GM19328 (cell line): ENCODE results near the gene JAKMIP2.
"Not testable (repeated sequence)": the region's sequence is repeated elsewhere in the genome, so short reads cannot be mapped to it uniquely, and the experiment has no call there.

Experiments used
- ATAC-seq: cut with Tn5 transposase; IDR thresholded peaks from one replicate; pipeline ENCODE4 v1.9.1; 2021; ENCODE audit warnings: mild to moderate bottlenecking, moderate library complexity; ENCODE audit not compliant: unreplicated experiment

JAKMIP2 gene

DNA sequence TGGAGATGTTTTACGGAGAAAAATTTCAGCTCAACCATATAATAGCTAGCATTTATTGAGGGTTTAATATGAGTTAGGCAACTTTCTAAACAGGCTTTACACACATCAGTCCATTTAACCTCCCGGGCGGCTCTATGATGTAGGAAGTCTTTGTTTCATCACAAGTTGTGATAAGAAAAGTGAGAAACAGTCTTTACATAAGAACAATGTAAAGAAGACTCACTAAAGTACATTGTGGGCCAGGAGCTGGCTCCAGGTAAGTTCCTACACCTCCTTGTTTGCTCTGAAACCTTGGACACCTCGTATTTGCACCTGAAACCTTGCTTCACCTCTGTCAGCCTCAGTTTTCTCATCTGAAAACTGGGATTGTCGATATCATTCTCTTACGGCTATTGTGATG lies 116.1 kb downstream of the JAKMIP2 start:
- ATAC-seq, result no peak

DNA sequence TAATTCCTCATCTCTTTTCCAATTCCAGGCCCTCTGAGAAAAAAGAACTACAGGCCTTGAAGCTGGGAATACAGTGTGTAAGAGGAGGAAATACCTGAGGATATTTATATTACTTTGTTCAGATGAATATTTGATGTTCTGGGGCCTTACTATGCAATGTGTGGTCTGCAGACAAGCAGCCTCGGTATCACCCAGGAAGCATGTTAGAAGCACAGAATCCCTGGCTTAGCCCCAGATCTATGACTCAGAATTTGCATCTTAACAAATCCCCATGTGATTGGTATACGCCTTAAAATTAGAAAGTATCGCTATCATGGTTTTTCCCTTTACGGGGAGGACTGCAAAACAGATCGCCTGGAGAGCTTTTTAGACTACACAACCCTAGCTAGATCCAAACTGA lies 121.0 kb downstream of the JAKMIP2 start:
- ATAC-seq, result no peak

DNA sequence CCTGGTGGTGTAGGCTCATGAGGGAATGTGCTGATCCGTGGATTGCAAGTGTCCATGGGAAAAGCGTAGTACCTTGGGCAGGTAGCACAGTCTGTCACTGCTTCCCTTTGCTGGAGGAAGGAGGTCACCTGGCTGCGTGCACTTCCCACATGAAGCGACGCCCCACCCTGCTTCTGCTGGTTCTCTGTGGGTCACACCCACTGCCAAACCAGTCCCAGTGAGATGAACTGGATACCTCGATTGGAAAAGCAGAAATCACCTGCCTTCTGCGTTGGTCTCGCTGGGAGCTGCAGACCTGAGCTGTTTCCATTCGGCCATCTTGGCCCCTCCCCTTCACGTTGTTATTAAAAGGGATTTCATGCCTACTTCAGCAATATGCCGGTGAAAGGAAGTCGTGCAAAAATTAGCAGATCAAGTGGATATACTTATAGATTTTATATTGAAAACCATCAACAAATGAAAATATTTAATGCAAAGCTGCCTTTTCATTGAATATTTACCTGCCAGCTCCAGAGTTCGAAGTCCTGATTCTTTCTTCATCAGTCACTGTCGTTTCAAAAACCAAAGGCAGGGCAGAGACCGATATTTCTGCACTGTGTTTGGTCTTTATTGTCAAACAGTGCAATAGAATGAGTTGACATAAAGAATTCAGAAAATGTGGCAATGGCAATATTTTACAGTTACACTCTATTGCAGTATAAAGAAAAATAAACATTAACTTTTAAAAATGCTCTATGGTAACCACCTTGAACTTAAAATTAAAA lies 123.2 kb downstream of the JAKMIP2 start:
- no peak for ATAC-seq

- no peak for ATAC-seq
These were observed 124.1 kb downstream of the JAKMIP2 start for GRCh38 chr5:147658293-147658932.

DNA sequence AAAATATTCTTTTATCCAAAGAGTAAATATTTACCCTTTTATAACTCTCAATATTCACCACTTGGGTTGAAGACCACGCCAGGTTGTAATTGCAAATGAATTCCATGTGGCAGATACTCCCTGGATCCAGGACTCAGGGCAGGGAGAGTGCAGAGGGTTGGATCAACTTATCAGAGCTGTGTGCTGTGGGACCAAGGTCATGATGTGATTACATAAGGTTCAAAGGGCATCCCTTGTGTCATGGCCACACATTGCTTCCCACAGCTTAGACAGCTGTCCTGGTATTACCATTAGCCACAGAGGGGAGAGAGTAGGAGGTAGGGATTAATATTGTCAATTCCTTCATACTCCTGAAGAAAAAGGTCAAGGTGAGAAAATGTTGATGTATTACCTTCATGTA lies 133.9 kb downstream of the JAKMIP2 start:
- ATAC-seq, result no peak

DNA sequence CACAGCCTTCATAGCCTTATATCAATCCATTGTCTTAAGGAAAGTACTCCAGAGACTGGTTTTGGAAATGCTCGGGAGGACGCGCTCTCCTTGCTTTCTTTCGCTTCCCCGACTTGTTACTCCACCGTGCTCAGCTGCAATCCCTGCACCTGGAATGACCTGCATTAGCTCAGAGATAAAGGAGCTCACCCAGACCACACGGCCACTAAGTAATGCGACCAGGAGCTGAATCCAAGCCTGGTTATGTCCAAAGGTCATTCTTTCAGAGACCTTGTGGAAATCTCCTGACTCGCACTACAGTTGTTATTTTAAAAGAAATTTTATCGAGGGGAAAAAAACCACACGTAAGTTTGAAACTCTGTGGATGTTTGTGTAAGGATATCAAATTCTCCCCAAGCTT lies 137.3 kb downstream of the JAKMIP2 start:
- ATAC-seq, result no peak

- ATAC-seq, result no peak
These were observed 138.1 kb downstream of the JAKMIP2 start for GRCh38 chr5:147644460-147644859.

DNA sequence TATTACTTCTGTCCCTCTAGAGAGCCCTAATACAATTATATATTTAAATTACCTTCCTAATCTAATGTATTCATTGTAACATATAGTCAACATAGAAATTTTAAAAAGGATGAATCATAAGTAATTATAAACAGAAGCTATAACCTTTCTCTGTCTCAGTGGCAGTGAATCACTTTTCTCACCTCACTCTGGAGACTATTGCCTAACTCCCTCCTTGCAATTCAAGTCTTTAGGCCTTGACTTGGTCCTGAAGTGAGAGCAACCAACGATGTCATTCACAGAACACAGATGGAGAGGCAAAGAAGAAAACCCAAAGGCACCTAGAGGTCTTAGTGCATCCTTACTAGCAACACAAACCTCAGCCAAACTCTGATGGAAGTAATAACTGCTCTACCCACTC lies 139.4 kb downstream of the JAKMIP2 start:
- ATAC-seq, result no peak

GRCh38 chr5:147642666-147643065 lies 139.9 kb downstream of the JAKMIP2 start:
- ATAC-seq, result no peak

DNA sequence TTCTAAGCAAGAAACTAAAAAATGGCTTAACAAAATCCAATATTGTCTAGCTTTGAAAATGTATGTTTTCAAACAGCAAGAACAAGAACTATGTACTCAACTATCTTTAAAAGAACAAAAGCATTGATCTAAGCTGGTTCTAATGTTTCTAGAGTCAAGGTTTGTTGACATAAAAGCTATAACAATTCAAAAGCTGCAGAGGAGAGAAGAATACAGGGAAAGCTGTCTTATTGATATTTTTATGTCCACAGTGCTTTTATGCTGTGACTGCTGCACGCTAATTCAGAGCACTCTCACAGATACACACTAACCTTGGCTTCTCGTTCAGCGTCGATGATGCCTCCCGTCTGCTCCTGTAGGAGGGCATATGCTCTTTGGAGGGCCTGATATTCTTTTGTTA lies 143.2 kb downstream of the JAKMIP2 start:
- no peak for ATAC-seq

- ATAC-seq, result no peak
These were observed 145.9 kb downstream of the JAKMIP2 start for GRCh38 chr5:147636729-147636984.

DNA sequence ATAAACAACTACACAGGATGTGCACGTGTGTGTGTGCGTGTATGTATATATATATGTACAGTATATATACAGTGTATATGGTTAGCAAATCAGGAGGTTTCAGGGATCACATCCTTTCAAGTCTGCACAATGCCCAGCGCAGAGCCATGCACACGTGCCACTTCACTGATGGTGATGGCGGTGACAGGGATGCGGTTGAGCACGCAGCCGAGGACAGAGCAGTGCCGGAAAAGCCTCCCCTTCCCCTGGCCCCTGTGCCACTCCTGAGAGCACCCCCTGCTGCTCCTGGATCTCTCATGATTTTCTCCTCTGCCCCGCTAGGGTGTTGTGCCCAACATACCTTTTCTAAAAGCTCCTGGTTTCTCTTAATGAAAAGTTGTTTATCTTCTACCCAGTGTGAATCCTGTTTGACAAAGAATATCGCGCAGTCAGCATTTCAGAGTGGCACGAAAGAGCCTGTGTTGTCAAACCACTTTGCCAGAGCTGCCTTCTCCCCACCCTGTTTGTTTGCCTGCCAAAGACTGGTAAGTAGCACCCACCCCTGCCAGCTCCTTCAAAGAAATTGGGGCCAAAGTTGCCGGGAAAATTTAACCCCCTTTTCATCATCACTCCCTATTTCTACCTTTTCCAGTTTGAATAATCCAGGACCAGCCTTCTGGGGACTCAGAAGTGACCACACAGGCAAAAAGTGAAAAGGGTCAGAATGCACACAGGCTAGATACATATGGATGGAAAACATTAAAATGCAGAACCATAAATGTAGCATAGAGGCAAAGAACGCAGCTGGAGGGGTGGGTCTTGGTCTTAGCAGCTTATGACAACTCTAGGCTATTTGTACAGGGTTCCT lies 146.4 kb downstream of the JAKMIP2 start:
- ATAC-seq, result no peak

DNA sequence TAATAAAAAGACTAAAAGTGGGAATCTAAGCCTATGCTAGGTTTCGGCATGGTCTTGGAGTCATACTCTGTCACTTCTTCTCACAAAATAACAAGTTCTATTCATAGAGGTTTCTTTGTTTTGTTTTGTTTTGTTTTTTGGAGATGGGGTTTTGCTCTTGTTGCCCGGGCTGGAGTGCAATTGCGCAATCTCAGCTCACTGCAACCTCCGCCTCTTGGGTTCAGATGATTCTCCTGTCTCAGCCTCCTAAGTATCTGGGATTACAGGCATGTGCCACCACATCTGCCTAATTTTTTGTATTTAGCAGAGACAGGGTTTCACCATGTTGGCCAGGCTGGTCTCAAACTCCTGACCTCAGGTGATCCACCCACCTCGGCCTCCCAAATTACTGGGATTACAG lies 147.1 kb downstream of the JAKMIP2 start:
- not testable (repeated sequence) for ATAC-seq

- no peak for ATAC-seq
These were observed 149.4 kb downstream of the JAKMIP2 start for GRCh38 chr5:147633173-147633572.

DNA sequence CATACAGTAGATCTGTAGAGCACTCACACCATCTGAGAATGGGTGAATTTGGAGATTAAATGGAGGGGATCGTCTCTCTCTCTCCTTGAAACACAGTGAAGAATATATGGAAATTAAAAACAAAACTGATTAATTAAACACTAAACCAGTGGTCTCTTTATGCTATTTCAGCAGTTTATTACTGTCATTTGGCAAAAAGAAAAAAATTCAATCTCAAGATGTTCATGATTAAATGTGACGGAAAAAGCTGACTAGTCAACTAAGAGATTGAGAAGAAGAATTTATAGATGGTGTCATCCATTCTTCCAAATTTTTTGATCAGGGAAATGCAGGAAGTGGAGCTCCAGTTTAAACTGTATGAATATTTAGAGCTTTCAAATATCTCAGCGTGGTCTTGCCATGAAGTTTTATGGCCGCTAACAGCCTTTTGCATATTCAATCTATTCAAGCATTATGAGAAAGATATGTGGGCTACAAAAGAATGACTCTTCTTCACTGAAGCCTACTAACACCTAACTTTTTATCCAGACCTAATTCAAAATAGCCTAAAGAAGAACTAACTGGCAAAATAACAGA lies 151.0 kb downstream of the JAKMIP2 start:
- ATAC-seq, result no peak

DNA sequence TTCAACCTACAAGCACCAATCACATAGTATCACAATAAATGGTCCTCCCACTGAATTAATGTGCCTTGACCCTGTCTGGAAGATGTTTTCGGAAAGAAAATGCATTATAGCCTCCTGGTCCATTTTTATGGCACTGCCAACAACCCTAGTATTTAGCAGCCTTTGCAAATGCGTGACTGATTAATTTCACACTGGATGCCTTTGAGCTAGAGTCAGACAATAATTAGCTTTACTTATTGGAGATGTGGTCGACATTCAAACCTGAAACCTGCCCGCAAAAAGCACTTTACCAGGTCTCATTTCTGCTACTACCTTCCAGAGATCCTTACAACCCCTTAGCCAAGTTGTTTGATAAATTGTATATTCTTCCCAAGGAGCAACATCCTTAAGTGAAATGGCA lies 153.3 kb downstream of the JAKMIP2 start:
- ATAC-seq, result no peak

GRCh38 chr5:147628058-147628895 lies 154.3 kb downstream of the JAKMIP2 start:
- peak; percentile 88 for ATAC-seq

DNA sequence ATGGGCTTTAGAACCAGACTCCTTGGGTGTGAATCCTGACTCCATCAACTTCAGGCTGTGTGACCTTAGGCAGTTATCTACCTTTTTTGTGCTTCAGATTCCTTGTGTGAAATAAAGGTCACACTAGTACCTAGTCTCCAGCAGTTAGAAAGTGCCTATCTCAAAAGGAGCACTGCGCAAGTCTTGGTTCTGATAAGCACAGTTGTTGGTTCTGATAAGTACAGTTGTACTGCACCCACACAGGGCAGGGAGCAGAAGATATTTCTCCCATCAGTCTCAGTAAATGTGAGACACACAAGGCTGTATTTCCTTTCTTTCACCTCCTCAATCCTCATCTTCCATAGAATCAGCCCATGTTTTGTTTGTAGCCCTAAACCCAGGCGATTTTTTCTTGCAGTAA lies 156.1 kb downstream of the JAKMIP2 start:
- no peak for ATAC-seq

DNA sequence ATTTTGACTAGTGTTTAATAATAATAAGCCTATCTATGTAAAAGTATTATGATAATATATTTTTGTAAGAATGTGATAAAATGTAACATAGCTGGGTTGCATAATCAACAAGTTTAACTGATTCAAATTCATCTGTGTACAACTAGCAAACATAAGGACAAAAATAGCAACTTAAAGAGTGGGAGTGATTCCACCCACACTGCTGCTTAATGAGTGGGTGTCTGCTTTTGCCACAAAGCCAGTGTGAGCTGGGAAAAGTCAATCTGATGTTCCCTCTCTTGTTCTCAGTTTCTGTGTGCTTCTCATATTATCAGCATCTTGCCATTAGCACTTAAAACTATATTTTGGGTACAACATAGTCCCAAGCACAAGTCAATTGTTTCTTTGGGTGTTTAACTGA lies 161.5 kb downstream of the JAKMIP2 start:
- no peak for ATAC-seq

DNA sequence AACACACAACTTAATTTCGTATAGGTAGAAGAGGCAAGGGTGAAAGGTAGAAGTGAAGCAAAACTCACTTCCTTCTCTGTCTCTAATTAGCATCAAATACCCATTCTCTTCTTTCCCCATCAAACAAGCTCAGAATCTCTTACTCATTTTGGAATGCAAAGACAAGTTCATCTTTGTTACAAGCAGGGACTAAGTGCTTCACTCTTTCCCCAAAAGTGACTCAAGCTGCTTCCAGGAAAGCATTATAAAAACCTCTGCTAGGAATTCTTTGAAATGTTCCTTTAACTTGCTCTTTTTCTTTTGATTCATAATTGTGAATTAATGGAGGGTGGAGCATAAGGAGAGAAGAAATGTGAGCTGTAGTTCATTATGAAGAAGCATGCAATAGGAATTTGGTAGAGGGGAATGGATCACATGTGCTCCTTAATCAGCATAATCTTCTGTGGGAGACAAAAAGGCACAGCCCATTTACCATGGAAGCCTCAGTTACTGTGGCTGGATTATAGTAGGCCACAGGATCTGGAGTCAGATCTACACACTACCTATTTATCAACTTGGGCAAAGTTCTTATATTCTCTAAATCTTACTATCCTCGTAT lies 163.1 kb downstream of the JAKMIP2 start:
- no peak for ATAC-seq
